ENCODE results near the gene SGPP2. TPM values are rescaled to one million over a fixed set of nuclear protein-coding genes. Genes with fewer than 3 reads are reported as not detected.

Gene SGPP2
- polyA plus RNA-seq, 1 experiment, result not detected

DNA sequence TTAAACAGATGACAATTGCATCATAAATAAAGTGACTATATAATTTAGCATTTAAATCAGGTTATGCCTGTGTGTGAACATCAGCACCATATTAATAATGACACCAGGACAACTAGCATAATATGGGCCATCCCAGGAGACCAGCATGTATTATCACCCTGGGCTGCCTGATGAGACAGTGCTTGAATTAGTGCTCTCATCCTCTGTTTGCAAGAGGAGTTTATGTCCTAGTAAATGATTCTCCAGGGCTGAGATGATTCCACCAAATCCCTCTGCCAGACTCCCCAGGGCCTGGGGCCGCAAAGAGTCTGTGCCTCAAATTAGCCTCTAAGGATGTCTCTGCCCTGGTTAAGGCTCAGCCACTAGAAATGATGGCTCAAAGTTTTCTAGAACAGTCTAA, 97.7 kb downstream of the SGPP2 start:
- CTCF ChIA-PET, result no interaction called here

DNA sequence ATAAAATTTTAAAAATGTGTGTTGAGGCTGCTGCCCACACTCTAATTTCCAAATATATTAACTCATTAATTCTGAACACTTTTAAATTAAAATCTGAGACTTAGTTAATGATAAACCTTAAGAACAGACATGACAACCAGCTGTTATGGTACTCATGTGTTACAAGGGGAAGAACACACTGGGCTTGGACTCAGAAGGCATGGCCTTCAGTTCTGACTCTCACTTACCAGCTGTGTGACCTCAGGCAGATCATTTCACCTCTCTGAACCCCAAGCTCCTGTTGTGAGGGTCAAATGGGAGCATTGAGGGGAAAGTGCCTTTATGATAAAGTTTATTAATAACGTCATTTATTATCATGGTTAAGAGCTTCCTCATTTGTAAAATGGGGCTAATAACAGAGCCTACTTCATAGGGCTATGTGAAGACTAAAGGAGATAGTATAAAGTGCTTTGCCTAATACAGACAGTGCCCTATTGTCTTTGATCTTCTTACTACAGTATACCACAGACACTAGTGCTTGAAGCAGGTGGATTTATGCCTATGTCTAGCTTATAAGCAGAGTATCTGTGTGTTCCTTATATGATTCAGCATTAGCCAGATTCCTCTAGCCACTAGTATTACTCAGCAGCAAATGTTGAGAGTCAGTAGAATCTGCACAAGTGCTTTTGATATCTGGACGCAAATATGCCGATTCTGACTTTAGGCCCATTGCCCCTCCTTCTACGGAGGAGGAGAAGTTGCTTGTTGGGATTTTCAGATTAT, 99.6 kb downstream of the SGPP2 start:
- Histone ChIP-seq H3K4me3 (ENCODE audit: low read depth, low read length) (no peak overlapping the region), H3K9me3 (ENCODE audit: control insufficient read depth, insufficient read depth, low read length) (no peaks in the 10 kb centered on the region), H3K27me3 (ENCODE audit: control insufficient read depth, insufficient read depth, low read length) (no peaks in the 10 kb centered on the region), H3K27ac (ENCODE audit: low read depth, low read length) (no peak overlapping the region)
- CTCF ChIA-PET, result no interaction called here
- POLR2A ChIA-PET, result no interaction called here
- no peak for DNase-seq (ENCODE audit: low read depth, low spot score)
- TF ChIP-seq CTCF (IDR thresholded peaks at IDR 0.05; ENCODE audit: low read depth, low read length), result no peak

More for the DNA sequence above, 97.7 kb downstream of the SGPP2 start:
- POLR2A ChIA-PET, result no interaction called here
- no peaks in the 10 kb centered on the region for H3K27me3 ChIP-seq (ENCODE audit: control insufficient read depth, insufficient read depth, low read length)
- no peak overlapping the region for H3K4me3 ChIP-seq (ENCODE audit: low read depth, low read length)
- H3K9me3 ChIP-seq (ENCODE audit: control insufficient read depth, insufficient read depth, low read length), result no peaks in the 10 kb centered on the region
- H3K27ac ChIP-seq (ENCODE audit: low read depth, low read length), result no peak overlapping the region
- TF ChIP-seq CTCF (IDR thresholded peaks at IDR 0.05; ENCODE audit: low read depth, low read length), result no peak
- no peak for DNase-seq (ENCODE audit: low read depth, low spot score)

DNA sequence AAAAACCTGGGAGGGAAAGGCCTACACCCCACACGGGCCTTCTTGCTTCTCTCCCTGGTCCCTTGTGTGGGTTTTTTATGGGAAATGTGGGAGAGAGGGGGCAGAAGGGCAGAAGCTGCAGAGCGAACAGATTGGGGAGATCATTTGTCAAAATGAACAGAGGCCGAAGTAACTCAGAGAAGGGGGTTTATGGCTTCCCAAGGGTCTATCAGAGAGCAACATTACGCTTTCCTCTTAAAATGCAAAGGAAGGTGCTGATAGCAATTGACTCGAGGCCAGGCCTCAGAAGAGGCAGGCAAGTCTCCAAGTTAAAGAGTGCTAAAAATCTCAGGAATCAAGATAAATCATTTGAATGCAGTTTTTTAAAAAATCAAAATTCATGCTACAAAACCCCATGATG, 101.5 kb downstream of the SGPP2 start:
- Histone ChIP-seq H3K9me3 (ENCODE audit: control insufficient read depth, insufficient read depth, low read length) (no peaks in the 10 kb centered on the region), H3K4me3 (ENCODE audit: low read depth, low read length) (no peak overlapping the region), H3K27me3 (ENCODE audit: control insufficient read depth, insufficient read depth, low read length) (no peaks in the 10 kb centered on the region), H3K27ac (ENCODE audit: low read depth, low read length) (no peak overlapping the region)
- DNase-seq (ENCODE audit: low read depth, low spot score), result no peak
- CTCF ChIA-PET, result no interaction called here
- TF ChIP-seq CTCF (IDR thresholded peaks at IDR 0.05; ENCODE audit: low read depth, low read length), result no peak
- POLR2A ChIA-PET, result no interaction called here

DNA sequence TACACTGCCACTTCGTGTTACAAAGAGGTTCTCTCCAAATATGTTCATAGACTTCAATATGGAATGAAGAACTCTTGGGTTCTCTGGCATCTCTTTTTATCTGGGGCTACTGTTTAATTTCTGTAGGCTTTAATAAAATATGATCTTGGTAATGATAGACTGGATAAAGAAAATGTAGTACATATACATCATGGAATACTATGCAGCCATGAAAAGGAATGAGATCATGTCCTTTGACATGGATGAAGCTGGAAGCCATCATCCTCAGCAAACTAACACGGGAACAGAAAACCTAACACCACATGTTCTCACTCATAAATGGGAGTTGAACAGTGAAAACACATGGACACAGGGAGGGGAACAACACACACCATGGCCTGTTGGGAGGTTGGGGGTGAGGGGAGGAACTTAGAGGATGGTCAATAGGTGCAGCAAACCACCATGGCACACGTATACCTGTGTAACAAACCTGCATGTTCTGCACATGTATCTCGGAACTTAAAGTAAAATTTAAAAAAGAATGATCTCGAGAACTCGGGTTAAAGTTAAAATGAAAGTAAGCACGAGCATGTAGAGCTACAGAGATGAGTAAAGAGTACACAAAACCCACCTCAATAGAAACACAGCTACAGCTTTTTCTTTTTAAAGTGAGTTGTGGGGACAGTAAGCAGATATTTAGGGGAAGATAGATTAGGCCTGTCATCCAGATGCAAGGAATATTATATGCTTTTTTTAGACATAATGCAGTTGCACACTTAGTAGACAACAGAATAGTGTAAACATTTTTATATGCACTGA, 102.3 kb downstream of the SGPP2 start:
- TF ChIP-seq CTCF (IDR thresholded peaks at IDR 0.05; ENCODE audit: low read depth, low read length), result no peak
- Histone ChIP-seq H3K27me3 (ENCODE audit: control insufficient read depth, insufficient read depth, low read length) (no peaks in the 10 kb centered on the region), H3K4me3 (ENCODE audit: low read depth, low read length) (no peak overlapping the region), H3K9me3 (ENCODE audit: control insufficient read depth, insufficient read depth, low read length) (no peaks in the 10 kb centered on the region), H3K27ac (ENCODE audit: low read depth, low read length) (no peak overlapping the region)
- POLR2A ChIA-PET, result no interaction called here
- CTCF ChIA-PET, result no interaction called here
- DNase-seq (ENCODE audit: low read depth, low spot score), result no peak

- ChIA-PET CTCF (no interaction called here), POLR2A (no interaction called here)
- H3K27ac ChIP-seq (ENCODE audit: low read depth, low read length), result no peak overlapping the region
- TF ChIP-seq CTCF (IDR thresholded peaks at IDR 0.05; ENCODE audit: low read depth, low read length), result no peak
- H3K27me3 ChIP-seq (ENCODE audit: control insufficient read depth, insufficient read depth, low read length), result no peaks in the 10 kb centered on the region
- H3K9me3 ChIP-seq (ENCODE audit: control insufficient read depth, insufficient read depth, low read length), result no peaks in the 10 kb centered on the region
- no peak for DNase-seq (ENCODE audit: low read depth, low spot score)
- no peak overlapping the region for H3K4me3 ChIP-seq (ENCODE audit: low read depth, low read length)
Observed at GRCh38 chr2:222532315-222532714, 108.0 kb downstream of the SGPP2 start.

All from AG04450 (cell line).